Measurements from ENCODE around the gene APH1A. TPM values are rescaled to one million over a fixed set of nuclear protein-coding genes. Genes with fewer than 3 reads are reported as not detected.
"Not testable (repeated sequence)": the region's sequence is repeated elsewhere in the genome, so short reads cannot be mapped to it uniquely, and the experiment has no call there.

APH1A gene
- total RNA-seq, 4 donors from 2014 or later = 90.1 to 101 (median 95.2) TPM

DNA sequence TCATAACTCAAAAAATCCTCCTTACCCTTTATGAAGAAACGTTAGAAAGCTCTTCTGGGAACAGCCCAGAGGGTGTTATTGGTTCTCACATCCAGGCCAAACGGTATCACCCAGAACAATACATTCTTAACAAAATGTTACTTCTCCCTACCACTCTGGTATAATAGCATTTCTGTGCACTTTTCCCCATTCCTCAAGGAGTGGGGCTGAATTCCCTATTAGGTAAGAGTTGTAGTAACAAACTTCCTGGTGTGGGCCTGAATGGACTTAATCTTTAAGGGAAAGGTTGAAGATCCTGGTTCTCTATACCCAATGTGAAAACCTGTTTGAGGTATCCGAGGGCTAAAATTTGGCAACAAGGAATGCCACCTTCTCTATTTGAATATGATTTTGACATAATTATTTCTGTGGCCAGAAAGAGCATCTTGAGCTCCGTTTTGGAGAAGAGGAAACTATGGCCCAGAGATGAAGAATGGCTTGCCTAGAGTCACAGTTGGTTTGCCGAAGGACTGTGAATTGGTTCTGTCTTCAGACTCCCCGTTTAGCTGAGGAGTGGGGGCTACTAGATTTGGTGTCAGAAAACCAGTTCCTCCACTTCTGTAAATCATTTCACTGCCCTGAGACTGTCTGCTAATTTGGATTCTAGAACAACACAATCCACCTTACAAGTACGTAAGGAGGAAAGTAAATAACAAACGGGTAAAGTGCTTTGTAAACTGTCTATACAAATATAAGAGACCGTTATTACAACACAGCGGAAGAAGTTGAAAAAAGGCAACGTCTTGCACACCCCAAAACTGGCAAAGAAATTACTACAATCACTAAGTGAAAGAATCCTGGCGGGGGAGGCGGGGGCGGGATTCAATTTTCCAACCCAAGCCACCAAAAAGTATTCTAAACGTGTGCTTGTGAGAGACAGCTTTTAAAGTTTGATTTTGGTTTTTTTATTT lies 35.2 kb downstream of the APH1A start:
- DNase-seq (ENCODE audit: low spot score) = no peak
- TF ChIP-seq, protein P1, sequence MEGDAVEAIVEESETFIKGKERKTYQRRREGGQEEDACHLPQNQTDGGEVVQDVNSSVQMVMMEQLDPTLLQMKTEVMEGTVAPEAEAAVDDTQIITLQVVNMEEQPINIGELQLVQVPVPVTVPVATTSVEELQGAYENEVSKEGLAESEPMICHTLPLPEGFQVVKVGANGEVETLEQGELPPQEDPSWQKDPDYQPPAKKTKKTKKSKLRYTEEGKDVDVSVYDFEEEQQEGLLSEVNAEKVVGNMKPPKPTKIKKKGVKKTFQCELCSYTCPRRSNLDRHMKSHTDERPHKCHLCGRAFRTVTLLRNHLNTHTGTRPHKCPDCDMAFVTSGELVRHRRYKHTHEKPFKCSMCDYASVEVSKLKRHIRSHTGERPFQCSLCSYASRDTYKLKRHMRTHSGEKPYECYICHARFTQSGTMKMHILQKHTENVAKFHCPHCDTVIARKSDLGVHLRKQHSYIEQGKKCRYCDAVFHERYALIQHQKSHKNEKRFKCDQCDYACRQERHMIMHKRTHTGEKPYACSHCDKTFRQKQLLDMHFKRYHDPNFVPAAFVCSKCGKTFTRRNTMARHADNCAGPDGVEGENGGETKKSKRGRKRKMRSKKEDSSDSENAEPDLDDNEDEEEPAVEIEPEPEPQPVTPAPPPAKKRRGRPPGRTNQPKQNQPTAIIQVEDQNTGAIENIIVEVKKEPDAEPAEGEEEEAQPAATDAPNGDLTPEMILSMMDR (IDR thresholded peaks at IDR 0.05) = no peak
- ATAC-seq (ENCODE audit: low FRiP score) = no peak

DNA sequence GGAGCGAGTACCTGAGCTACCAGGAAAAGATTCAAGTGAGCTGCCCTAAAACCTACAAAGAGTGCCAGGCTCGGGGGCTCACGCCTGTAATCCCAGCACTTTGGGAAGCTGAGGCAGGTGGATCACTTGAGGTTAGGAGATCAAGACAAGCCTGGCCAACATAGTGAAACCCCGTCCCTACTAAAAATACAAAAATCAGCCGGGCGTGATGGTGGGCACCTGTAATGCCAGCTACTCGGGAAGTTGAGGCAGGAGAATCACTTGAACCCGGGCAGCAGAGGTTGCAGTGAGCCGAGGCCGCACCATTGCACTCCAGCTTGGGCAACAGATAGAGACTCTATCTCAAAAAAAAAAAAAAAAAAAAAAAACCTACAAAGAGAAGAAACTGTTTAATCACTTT lies 35.9 kb downstream of the APH1A start:
- not testable (repeated sequence) for ATAC-seq (ENCODE audit: low FRiP score); DNase-seq (ENCODE audit: low spot score)

DNA sequence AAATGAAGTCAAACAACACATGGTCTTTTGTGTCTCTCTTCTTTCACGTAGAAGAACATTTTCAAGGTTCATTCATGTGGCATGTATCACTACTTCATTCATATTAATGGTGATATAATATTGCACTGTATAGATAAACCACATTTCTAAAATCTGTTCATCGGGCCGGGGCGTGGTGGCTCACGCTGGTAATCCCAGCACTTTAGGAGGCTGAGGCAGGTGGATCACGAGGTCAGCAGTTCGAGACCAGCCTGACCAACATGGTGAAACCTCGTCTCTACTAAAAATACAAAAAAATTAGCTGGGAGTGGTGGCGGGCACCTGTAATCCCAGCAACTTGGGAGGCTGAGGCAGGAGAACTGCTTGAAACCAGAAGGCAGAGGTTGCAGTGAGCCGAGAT lies 40.6 kb downstream of the APH1A start:
- DNase-seq (ENCODE audit: low spot score); ATAC-seq (ENCODE audit: low FRiP score): not testable (repeated sequence)

DNA sequence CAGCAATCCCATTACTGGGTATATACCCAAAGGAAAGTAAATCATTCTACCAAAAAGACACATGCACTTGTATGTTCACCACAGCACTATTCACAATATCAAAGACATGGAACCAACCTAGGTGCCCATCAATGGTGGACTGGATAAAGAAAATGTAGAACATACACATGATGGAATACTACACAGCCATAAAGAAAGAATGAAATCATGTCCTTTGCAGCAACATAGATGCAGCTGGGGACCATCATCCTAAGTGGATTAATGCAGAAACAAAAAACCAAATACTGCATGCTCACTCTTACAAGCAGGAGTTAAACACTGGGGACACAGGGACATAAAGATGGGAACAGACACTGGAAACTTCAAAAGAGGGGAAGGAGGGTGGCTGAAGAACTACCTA lies 41.6 kb downstream of the APH1A start:
- DNase-seq (ENCODE audit: low spot score) (no peak), ATAC-seq (ENCODE audit: low FRiP score) (no peak)
- TF ChIP-seq, protein P1 (IDR thresholded peaks at IDR 0.05) = no peak

DNA sequence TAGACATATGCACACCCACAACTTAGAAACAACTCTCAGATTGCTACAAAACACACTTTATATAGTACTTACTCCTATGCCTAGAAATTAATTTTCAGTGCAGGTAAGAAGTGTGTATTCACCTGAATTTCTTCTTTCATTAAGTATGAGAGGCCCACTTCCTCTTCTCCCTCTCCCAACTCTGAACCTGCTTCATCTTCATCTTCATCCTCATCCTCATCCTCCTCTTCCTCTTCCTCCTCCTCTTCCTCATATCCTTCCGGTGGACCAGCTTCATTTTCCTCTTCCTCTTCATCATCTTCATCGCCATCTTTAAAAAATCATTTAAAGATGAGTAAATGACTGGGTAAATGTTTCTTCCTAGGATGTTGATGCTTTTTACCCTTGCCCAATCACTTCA lies 42.3 kb downstream of the APH1A start:
- DNase-seq (ENCODE audit: low spot score) (no peak), ATAC-seq (ENCODE audit: low FRiP score) (no peak)
- TF ChIP-seq, protein P1 (IDR thresholded peaks at IDR 0.05) = no peak

DNA sequence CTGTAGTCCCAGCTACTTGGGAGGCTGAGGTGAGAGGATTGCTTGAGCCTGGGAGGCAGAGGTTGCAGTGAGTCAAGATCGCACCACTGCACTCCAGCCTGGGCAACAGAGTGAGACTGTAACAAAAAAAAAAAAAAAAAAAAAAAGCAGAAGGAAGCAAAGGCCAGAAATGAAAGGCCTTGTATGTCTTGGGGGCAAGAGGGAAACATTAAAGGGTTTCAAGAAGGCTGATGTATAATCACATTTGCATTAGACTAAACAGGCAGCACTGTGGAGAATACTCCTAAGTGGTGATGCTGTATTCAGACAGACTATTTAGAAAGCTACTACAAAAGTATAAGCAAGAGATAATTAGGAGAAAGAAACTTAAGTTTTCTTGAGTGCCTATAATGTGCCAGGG lies 43.3 kb downstream of the APH1A start:
- DNase-seq (ENCODE audit: low spot score) (no peak), ATAC-seq (ENCODE audit: low FRiP score) (no peak)
- TF ChIP-seq, protein P1 (IDR thresholded peaks at IDR 0.05) = no peak

DNA sequence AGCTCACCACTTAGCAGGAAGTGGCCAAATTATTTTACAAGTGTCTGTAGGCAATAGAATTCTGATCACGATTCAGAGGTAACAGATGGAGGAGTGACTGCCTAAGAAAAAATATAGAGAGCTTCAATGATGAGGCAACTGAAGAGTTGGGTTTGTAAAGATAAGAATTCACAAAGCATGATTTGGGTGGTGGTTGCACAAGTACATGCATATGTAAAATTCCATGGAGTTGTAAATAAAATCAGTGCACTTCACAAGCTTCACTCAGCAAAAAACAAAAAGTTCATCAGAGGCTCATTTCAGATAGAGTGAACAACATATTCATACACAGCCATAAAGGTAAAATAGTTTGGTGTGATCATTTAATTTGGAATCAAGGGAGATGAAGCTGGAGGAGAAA lies 43.8 kb downstream of the APH1A start:
- no peak for ATAC-seq (ENCODE audit: low FRiP score)
- DNase-seq (ENCODE audit: low spot score) = no peak
- TF ChIP-seq, protein P1 (IDR thresholded peaks at IDR 0.05) = no peak

DNA sequence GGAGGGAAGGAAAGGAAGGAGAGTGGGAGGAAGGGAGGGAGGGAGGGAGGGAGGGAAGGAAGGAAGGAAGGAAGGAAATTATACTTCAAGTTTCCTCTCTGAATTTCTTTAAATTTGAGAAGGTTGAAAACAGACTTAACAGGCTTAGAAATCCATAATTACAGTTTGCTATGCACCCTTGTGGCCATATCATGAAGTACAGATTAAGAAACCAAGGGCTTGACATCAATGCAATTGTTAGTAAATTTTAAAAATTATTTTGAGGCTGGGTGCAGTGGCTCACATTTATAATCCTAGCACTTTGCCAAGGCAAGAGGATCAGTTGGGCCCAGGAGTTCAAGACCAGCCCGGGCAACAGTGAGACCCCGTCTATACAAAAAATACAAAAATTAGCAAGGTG lies 47.3 kb downstream of the APH1A start:
- ATAC-seq (ENCODE audit: low FRiP score) (no peak), DNase-seq (ENCODE audit: low spot score) (no peak)
- TF ChIP-seq, protein P1 (IDR thresholded peaks at IDR 0.05) = no peak

DNA sequence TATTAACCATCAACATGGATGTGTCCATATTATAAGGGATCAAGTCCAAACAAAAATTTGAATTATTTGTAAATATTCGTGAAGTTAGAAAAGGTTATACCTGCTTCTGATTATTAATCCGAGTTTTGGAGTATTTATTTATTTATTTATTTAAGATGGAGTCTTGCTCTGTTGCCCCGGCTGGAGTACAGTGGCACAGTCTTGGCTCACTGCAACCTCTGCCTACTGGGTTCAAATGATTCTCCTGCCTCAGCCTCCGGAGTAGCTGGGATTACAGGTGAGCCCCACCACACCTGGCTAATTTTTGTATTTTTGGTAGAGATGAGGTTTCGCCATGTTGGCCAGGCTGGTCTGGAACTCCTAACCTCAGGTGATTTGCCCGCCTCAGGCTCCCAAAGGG lies 53.0 kb downstream of the APH1A start:
- DNase-seq (ENCODE audit: low spot score); ATAC-seq (ENCODE audit: low FRiP score): not testable (repeated sequence)

All from omental fat pad (tissue), 4 donors.